ENCODE data around the gene SEMA6B.
"Not testable (repeated sequence)": the region's sequence is repeated elsewhere in the genome, so short reads cannot be mapped to it uniquely, and the experiment has no call there.

SEMA6B gene

DNA sequence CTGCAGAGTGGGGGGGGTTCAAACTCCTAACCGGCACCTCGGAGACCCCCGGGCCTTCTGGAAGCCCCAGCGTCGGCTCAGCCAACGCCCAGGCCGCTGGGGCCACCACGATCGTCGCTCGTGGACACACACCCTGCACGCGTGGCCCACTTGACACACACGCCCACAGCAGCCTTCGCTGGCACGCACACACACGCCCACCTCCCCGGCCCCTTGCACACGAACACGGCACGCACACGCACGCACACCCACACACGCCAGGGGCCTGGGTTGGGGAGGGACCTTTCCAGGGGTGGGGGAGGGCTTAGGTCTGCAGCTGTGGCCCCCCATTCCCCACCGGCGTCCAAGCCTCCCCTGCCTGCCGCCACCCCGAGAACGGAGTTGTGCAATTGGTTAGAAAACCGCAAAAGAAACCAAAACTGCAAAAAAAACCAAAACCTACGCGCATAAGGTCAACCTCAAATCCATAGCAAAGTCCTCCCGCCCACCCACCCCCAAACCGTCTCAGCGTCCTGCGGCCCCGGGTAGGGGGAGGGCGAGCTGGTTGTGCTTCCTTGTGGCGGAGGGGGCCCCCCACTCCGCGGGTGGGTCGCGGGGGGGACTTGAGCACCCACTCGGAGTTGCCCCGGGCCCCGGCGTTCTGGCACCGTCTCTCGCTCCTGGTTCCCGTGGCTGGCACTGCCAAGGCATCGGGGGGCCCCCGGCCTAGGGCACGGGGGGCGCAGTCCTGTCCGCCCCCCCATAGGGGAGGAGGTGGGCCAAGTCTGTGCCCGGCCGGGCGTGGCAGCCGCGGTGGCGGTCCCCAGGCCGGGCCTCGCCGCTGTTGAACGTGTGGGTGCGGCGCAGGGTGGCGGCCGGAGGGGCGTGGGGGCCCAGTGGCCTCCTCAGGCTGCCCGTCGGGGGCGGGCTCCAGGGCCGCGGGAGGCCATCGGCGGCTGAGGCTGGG lies 16.3 kb downstream of the SEMA6B start:
- peak; percentile 73 for DNase-seq

DNA sequence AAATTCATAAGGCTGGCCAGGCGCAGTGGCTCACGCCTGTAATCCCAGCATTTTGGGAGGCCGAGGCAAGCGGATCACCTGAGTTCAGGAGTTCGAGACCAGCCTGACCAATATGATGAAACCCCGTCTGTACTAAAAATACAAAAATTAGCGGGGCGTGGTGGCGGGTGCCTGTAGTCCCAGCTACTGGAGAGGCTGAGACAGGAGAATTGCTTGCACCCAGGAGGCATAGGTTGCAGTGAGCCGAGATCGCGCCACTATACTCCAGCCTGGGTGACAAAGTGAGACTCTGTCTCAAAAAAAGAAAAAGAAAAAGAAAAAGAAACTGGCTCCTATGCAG lies 17.7 kb downstream of the SEMA6B start:
- not testable (repeated sequence) for DNase-seq

DNA sequence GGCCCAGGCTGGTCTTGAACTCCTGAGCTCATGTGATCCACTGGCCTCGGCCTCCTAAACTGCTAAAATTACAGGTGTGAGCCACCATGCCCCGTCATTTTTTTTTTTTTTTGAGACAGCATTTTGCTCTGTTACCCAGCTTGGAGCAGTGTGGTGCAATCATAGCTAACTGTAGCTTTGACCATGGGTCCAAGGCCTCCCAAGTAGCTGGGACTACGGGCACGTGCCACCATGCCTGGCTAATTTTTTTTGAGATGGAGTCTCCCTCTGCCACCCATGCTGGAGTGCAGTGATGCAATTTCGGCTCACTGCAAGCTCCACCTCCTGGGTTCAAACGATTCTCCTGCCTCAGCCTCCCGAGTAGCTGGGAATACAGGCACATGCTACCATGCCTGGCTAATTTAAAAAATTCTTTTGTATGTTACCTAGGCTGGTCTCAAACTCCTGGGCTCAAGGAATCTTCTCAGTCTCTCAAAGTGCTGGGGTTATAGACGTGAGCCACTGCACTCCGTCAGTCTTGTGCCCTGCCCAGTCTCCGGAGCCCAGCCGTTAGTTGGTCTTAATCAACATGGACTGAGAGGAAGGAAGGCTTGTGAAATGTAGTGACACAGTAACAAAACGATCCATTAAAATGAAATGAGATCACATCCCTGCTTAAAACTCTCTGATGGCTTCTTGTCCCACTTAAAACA lies 18.2 kb downstream of the SEMA6B start:
- peak; percentile 88 for DNase-seq

DNA sequence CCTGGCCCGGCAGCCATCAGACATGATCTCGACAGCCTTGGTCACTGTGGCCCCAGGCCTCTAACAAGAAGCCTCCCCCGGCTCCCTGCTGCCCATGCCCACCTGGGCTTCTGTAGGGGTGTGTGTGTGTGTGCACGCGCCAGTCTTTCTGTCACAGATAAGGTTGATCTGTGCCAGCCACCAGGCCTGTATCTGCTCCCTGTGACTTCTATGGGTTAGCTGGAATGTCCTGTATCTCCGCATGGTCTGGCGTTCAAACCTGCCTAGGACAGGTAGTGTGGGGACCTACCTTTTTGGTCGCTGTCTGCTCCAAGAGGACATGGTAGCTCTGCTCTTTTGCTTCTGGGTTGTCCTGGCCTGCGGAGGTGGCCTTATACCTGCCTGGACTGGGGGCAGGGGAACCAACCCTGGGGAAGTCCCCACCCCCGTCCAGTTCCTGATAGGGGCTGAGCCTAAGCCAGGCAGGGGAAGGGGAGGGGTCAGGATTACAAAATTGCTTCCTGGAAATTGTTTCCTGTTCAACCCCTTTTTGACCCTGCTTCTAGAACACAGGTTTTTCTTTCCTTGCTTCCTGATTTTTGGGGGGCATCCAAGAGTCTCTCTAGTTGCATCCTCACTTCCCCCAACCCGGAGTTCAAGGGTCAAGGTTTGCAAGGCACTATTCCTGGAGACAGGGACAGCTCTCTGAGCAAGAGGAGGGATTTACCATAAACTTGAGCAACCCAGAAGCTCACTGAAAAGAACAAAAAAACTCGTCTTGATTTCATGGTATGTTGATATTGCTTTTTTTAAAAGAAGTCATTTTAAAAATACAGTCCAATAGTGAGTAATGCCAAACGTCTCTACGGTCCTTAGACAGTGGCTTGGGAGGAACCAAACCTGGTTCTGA lies 19.5 kb downstream of the SEMA6B start, which contains the start of gene LRG1:
Gene LRG1 (minus strand): TSS at position 344 of the 889 bp plus-strand sequence. CDS start 23 bp downstream, at position 321.
- peak; percentile 97 for DNase-seq

DNA sequence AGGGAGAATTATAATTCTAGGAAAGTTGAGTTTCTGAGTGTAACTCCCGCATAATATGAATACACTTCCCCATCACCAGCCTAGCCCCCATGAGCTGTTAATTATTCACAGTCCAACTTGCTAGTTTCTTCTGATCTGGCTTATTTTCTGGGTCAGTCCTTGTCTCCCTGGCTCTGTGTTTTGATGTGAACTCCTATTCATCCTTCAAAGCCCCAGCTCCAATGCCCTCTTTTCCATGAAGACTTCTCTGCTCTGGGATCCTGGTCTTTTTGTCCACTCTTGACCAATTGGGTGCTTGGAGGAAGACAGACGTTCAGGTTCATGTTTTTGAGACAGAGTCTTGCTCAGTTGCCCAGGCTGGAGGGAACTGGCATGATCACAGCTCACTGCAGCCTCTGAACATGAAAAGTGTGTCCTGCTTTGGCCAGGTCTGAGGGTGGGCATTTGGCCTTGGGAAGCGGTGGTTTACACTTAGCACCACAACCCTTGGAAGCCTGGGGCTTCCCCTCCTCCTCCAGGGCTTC lies 20.3 kb downstream of the SEMA6B start:
- no peak for DNase-seq

DNA sequence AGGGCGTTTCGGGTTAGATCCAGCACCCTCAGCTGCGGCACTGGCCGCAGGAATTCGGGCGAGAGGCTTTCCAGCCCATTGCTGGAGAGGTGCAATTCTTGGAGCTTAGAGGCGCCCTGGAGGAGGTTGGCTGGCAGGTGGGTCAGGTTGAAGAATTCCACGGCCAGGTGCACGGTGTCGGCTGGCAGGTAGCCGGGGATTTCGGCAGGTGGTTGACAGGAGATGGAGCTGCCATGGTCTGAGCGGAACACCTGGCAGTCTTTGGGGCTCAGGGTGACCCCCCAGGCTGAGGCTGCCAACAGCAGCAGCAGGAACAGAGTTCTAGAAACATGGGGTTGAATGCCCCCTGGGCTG lies 20.9 kb downstream of the SEMA6B start:
- no peak for DNase-seq

DNA sequence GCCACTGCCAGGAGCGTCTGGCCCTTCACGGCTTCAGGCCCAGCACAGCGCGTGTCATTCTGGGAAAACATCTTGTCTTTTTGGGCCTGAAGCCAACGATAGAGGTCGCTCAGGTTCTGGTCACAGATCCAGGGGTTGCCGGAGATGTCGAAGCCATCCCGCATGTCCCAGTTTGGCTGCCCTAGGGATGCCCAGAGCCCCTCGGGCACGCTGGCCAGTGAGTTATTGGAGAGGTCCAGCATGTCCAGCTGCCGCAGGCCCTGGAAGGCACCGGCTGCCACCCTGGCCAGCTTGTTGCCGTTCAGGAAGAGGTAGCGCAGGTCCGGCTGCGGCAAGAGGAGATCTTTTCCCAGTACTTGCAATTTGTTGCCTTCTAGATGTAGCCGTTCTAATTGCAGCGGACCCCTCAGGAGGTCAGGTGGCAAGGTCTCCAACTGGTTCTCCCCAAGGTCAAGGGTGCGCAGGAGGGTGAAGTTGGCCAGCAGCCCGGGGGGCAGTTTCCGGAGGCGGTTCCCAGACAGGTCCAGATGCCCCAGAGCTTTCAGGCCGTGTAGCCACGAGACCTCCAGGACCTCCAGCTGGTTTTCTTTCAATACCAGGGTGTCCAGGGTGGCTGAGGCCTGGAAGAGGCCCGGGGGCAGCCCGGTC lies 21.4 kb downstream of the SEMA6B start:
- no peak for DNase-seq

DNA sequence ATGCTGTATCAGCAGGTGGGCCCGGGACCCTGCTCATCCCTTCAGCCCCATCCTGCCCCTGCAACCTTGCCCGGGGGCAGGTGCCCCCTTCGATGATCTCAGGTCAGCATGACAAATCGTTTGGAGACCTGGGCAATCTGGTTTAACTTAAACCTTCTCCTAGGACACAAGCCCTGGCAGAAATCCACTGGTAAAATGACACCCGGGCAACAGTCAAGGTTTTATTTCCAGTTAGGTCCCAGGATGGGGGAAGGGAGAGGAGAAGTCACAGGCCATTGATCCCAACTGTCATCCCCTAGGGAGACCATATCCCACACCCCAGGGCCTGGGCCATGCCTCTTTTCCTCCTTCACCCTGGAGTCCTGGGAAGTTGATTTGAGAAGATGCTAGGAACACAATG lies 22.7 kb downstream of the SEMA6B start:
- no peak for DNase-seq

DNA sequence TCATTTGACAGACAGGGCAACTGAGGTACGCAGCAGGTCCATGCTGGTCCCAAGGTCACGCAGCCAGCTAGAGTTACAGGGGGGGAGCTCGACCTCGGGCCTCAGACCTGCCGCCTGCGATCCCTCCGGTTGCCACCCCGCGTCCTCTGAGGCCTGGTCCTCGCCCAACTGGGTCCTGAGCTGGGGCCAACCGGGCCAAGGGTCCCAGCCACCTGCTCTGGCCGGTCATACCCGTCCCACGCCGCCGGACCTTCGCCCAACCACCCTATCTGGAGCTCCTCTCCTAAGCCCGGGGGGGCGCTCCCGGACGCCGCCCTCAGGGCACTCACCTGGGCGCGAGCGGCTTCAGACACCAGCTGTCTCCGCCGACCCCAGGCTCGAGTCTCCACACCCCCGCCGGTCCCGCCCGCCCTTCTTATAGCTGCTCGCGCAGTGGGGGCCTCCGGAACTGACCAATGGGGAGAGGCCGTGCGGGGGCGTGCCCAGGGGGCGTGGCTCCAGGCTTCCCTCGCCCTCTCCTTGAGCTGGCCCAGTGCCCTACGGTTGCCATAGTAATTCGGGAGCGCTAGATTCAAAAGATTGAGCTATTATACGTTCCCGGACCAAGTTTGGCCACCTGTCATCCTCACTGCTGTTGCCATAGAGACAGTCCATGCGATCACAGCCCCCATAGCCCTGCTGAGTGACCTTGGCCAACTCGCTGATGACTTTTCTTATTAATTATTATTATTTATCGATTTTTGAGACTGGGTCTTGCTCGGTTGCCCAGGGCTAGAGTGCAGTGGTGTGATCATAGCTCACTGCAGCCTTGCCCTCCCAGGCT lies 24.4 kb downstream of the SEMA6B start, which contains the start of gene PLIN5:
Gene PLIN5 (minus strand): TSS at position 389 of the 823 bp plus-strand sequence. CDS start 1,150 bp downstream, outside the sequence.
- DNase-seq = no peak

DNA sequence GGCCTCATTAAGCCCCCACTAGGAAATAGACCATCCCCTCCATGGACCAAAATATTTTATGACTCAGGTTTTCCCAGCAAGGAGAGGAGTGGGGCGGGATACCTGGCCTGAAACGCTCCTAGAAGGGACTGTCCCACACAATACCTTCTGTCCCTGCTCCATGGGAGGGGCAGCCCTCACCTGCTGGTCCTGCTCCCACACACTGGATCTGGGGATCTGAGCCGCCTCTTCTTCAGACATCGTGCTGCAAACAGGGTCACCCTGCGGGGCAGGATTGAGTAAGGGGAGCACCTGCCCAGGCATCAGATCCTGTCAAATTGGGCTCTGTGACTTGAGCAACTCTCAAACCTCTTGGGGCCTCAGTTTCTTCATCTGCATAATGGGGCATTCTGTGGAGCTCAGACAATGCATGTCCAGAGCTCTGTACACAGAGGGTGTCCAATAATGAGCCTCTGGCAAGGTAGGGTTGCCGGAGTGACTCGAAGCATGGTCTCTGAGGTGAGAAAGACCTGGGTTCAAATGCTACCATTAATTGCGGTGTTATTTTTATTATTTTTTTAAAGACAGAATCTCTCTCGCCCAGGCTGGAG lies 25.6 kb downstream of the SEMA6B start:
- DNase-seq = no peak

DNA sequence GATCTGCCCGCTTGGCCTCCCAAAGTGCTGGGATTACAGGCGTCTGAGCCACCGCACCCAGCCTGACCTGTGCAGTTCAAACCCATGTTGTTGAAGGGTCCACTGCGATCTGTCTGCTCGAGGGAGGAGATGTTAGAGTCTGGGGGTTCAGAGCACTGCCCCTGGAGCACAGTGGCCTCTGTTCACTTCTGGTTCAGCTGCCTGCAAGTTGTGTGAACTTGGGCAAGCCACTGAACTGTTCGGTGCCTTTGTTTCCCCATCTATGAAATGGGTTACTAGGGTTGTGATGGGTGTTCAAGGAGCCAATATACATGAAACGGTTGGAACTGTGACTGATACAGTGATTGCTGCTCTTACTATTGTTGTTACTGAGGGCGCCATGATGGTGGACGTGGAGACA lies 26.1 kb downstream of the SEMA6B start:
- no peak for DNase-seq

DNA sequence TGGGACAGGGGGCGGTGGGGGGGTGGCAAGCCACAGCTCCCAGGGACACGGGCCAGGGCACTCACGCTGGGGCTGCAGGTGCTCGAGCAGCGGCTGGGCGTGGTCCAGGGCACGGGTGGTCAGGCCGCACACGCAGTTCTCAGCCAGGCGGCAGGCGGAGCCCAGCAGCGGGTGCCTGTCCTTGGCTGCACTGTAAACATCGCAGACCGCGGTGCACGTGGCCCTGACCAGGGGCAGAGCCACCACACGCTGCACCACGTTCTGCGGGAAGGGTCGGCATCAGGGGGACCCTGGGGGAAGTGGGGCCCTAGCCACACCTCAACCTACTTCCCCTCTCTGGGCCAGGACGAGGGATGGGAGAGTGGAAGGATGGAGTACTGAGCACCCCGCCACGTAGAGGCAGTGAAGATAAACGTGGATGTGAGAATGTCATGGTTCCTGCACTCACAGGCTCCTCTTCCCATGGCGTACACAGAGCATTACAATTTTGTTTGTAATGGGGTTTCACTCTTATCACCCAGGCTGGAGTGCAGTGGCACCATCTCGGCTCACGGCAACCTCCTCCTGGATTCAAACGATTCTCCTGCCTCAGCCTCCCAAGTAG lies 27.8 kb downstream of the SEMA6B start:
- no peak for DNase-seq

DNA sequence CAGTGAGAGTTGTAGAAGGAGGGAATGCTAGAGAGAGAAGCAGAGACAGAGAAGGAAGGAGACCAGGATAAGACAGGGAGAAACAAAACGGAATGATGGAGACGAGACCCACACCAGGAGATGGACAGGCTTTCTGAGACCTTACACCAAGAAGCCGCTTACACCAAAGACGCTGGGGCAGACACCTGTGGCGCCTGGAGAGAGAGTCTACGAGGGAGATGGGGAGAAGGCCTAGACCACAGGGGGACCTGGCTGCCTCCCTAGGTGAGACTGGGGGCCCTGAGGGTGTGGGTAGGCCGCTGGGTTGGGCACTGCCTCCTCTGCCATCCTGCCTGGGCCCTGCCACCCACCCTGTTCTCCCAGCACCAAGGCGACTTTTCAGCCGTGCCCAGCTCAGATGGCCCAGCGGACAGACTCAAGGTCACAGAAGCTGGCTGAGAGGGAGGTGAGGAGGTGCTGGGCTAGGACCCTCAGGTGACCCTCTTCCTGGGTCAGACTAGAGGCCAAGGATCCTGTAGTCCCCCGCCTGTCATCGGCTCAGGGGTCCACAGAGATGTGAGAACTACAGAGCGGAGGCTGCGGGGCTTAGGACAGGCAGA lies 29.5 kb downstream of the SEMA6B start:
- no peak for DNase-seq

DNA sequence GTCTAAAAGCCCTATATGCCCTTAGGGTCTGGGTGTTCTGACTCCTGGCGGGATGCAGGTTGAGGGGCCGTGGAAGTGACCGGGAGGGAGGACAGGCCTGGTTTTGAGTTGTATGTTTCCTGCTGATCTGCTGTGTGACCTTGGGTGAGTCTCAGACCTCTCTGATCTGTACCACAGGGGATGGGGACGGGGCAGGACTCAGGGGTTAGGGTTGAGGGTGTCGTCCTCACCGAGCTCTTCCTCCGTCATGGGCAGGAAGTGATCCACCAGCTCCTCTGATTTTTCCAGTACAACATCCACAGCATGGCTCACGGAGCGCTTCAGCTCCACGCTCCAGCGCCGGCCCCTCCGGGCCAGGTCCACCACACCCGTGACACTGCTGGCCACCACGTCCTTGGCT lies 30.6 kb downstream of the SEMA6B start:
- DNase-seq = no peak

DNA sequence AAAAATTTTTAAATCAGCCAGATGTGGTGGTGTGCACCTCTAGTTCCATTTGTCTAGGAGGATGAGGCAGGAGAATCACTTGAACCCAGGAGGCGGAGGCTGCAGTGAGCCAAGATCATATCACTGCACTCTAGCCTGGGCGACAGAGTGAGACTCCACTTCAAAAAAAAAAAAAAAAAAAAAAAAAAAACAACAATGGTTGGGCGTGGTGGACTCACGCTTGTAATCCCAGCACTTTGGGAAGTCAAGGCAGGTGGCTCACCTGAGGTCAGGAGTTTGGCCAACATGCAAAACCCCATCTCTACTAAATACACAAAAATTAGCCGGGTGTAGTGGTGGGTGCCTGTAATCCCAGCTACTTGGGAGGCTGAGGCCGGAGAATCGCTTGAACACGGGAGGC lies 32.1 kb downstream of the SEMA6B start:
- DNase-seq = not testable (repeated sequence)

DNA sequence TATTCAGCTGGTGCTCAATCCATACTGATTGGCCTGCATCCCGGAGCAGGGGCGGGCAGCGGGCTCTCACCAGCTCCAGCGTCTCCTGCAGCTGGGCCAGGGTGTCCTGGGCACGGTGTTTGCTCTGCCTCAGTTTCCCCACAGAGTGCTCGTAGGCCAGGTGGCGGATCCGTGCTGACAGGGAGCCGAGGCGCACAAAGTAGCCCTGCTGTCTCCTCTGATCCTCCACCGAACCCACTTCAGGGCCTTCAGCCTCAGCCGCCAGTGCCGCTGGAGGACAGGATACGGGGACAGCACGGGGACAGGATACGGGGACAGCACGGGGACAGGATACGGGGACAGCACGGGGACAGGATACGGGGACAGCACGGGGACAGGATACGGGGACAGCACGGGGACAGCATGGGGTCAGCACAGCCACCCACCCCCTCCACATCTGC lies 33.9 kb downstream of the SEMA6B start:
- no peak for DNase-seq

DNA sequence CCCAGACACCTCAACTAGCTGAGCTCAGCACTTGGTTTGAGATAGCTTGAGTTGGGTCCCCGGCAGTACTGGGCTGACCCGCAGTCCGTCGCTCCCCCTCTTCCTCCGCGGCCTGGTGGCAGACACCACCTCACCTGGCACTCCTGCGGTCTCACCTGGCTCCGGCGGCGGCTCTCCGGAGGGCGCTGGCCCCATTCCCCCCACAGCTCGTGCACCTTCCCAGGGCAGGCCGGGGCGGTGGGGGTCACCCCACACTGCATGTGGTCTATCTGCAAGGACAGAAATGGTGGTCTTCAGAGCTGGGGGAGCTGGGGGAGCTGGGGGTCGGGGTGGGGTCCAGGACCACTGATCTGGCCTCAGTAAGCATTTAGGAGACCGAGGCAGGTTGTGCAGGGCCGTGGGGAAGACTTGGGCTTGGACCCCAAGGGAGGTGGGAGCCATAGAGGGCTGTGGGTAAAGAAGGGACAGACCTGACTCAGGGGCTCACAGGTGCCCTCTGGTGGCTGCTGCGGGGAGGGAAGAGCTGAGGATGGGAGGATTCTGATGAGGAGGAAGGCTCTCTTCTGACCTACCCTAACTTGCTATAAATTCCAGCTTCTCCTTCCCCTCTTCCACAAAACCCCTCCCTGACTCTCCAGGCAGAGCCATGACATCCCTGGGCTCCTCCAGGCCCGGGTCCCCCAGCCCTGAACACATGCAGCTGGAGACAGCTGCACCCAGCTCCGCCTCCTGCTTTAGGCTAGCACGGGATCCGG lies 34.5 kb downstream of the SEMA6B start:
- DNase-seq = no peak

DNA sequence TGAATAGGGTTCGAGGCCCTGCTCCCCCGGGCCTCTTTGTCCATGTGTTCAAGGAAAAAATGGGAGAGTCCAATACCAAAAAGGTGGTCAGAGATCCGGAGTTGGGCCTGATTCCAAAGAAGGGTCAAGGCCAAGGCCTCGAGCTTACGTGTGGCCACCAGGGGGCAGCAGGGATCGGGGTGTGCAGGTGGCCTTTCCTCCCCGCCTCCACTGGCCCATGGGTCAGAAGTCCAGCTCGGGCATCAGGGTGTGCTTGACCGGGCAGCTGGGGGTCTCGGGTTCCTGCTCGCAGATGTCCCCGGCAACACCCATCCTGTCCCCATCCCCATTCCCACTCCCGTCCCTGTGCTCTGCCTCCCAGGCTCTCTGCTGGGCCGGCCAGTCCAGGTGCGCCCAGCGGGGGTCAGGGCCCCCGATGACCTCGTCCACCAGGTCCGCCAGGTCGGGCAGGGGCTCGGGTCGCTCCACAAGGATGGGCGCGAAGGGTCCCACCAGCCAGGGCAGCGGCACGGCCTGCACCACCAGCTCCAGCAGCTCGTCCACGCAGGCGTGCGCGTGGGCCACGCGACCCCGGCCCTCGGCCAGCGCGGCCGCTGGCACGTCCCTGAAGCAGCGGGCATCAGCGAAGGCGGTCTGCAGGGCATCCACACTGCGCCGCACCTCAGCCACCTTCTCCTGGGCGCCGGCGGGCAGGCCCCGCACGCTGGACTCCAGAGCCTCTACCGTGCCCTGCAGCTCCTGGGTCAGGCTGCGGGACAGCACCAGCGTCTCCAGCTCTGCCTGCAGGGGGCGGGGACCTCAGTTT lies 36.0 kb downstream of the SEMA6B start:
- DNase-seq = no peak

Data from GF-D8 (cell line).